Stimulated activated CD8-positive, alpha-beta memory T cell treated with anti-CD3 and anti-CD28 coated beads, Interleukin-12 subunit alpha, Interleukin-12 subunit beta, amount 100 ng/mL, for 24 hours (primary cell): ENCODE measurements around the gene SLC25A27.
"Not testable (repeated sequence)": the region's sequence is repeated elsewhere in the genome, so short reads cannot be mapped to it uniquely, and the experiment has no call there.

ENCODE experiments used
- DNase-seq: peaks from one replicate; pipeline ENCODE4 v3.0.0-alpha.2; 2020; ENCODE audit errors: extremely low read depth

SLC25A27 gene, protein sequence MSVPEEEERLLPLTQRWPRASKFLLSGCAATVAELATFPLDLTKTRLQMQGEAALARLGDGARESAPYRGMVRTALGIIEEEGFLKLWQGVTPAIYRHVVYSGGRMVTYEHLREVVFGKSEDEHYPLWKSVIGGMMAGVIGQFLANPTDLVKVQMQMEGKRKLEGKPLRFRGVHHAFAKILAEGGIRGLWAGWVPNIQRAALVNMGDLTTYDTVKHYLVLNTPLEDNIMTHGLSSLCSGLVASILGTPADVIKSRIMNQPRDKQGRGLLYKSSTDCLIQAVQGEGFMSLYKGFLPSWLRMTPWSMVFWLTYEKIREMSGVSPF

DNA sequence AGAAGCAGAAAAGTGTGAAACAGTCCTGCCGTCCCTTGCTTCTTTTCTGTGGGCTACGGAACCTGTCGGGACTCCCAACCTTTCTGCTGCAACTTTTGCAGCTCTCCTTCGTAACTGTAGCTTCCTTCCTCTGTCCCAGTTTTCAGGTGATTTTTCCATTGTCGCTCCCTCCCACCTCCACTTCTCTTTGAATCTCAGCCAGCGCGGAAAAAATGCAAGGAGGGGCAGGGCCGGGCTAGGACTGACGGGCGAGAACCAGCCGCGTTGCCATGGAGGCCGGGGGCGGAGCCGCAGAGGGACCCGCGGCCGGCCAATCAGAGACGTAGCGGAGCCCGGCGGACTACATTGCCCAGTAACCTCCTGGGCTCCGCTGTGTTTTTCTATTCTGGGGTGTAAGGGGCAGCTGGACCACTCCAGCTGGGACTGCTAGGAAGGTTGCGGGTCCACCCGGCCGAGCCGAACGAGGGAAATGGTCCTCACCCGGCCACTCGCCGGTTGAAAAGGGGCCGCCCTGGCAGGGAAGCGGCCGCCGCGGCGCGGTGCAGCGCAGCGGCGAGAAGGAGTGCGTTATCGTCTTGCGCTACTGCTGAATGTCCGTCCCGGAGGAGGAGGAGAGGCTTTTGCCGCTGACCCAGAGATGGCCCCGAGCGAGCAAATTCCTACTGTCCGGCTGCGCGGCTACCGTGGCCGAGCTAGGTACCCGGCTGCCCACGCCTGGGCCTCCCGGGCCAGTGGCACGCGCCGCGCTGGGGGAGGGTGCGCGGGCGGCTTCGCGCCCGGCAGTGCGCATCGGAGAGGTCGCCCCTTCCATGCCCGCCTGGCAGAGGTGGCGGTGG lies at the start of gene SLC25A27, which contains the start of gene CYP39A1:
Gene SLC25A27 (plus strand): TSS at position 373 of the 836 bp plus-strand sequence. CDS start 218 bp downstream, at position 591.
Gene CYP39A1 (minus strand): TSS at position 216 of the 836 bp plus-strand sequence. CDS start 236 bp downstream, outside the sequence.
- DNase-seq, result peak; percentile 70

DNA sequence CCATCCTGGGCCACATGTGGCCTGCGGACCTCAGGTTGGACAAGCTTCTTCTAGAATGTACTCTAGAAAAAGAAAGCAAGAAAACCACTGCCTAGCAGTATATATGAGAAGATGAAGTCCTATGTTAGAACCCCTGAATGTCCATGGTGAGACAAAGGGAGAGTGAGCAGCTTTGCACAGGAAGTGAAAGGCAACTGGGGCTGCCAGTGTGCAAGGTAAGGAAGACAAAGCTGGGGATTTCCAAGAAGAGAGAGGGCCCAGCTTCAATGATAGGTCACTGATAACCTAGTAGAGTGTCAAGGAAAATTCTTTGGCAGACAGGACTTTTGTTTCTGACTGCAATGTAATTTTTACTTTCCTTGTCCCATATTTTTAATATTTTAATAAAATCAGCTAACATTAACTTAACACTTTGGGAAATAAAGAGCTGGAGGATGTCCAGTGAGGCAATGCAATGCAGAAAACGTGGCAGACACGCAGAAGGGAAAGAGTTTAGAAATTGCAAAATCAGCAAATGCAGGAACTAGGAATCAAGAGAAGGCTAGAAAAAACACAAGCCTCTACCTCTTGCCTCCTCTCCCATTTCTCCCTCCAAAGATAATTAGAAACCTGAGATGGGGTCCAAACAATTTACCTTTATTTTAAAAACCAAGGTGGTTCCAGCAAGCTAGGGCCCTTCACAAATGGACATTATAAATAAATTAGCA lies 47.5 kb upstream of the SLC25A27 start:
- DNase-seq, result no peak

DNA sequence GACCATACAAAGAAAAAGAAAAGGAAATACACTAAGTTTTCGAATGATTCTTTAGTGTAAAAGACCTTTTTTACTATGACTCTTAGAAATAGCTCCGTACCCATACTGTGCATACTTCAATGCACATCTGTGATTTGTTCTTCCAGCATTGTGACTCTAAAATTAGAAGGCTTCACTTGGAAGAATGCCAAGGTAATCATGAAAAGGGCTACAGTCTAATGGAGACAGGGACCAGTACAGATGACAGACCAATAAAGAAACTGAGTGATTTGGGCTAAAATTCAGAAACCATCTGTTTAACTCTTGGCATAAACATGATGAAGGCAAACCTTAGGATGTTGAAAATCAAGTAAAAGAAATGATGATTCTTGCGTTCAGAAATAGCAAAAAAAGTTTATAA lies 46.4 kb upstream of the SLC25A27 start:
- DNase-seq, result no peak

GRCh38 chr6:46610862-46611553 lies 41.8 kb upstream of the SLC25A27 start:
- DNase-seq, result no peak

- no peak for DNase-seq
Measured at GRCh38 chr6:46612645-46613044, 40.1 kb upstream of the SLC25A27 start.

- DNase-seq, result no peak
Measured at GRCh38 chr6:46618726-46619125, 34.0 kb upstream of the SLC25A27 start.

DNA sequence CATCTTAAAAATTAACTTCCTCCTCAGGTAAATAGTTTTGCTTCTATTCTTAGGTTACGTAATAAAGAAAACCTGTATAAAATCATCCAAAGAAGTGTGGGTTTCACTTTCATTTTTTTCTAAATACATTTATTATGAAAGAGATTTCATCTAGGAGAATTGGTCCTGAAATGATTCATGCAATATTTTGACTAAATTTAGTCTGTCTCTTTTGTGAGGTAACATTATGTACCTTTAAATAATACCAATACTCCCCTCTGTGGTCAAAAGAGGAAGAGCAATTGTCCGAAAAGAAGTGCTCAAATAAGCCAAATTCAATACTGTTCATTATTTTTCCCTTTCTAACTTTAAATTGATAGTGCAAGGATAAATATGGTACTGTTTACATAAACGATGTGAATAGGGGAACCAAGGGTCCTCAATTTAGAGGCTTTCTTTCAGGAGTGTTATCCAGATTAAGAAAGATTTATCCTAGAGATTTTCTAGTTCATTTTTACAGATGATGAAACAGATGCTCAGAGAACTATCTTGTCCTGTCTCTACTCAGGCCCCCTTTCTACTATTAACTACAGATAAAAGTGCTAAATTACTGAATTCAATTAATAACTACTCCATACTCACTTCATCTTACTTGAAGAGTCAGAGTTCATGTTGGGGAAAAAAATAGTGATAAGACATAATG lies 26.4 kb upstream of the SLC25A27 start:
- no peak for DNase-seq

GRCh38 chr6:46626976-46627375 lies 25.8 kb upstream of the SLC25A27 start:
- DNase-seq, result no peak

- no peak for DNase-seq
Measured at GRCh38 chr6:46628498-46628897, 24.3 kb upstream of the SLC25A27 start.

DNA sequence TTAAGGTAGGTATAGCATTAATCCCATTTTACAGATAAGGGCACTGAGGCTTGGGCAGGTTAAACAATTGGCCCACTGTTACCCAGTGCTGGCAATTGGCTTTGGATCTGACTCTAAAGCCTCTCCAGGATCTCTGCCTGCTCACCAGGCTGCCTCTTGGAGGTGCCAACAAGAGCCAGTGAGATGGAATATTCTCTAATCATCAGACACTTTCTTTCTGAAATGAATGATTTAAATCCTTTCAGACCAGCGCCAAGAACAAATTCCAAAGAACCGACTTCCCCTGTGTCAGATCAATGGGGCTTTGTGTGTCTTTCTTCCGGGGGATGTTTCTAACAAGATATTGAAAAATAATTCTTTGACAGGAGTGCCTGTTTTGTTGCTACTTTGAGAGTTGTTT lies 23.8 kb upstream of the SLC25A27 start:
- no peak for DNase-seq

DNA sequence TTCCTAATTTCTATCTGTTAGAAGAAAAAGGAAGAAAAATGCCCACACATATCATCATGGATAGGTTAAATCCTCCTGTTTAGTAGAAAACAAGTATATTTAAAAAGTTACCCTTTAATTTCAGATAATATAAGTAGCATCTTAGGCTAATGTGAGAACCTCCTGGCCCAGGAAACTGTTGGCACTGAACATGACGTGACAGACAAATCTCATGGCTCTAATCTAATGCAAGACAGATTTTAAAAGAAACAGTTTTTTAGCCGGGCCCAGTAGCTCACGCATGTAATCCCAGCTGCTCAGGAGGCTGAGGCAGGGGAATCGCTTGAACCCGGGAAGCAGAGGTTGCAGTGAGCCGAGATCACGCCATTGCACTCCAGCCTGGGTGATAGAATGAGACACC lies 23.1 kb upstream of the SLC25A27 start:
- no peak for DNase-seq

GRCh38 chr6:46632053-46632452 lies 20.7 kb upstream of the SLC25A27 start:
- no peak for DNase-seq

- DNase-seq, result no peak
Measured at GRCh38 chr6:46635462-46635861, 17.3 kb upstream of the SLC25A27 start.

- DNase-seq, result no peak
Measured at GRCh38 chr6:46637145-46637544, 15.6 kb upstream of the SLC25A27 start.

- DNase-seq, result no peak
Measured at GRCh38 chr6:46637933-46638332, 14.8 kb upstream of the SLC25A27 start.

DNA sequence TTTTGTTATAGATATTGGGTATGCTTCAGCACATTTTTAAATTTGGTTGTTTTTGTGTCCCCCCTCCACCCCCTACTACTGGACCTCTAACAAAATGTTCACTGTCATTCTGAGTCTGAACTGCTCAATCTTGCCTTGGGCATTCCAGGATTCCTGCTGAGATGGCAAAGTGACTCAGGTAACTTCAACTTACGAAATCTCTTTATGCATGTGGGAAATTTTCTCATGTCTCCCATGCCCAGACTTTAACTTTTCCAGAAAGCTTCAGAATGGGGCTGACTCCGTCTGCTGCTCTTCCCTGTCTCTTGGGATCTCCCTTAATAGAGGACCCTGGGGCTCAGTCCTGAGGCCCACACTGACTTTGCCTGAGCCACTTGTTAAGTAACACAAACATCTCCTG lies 14.1 kb upstream of the SLC25A27 start:
- no peak for DNase-seq

DNA sequence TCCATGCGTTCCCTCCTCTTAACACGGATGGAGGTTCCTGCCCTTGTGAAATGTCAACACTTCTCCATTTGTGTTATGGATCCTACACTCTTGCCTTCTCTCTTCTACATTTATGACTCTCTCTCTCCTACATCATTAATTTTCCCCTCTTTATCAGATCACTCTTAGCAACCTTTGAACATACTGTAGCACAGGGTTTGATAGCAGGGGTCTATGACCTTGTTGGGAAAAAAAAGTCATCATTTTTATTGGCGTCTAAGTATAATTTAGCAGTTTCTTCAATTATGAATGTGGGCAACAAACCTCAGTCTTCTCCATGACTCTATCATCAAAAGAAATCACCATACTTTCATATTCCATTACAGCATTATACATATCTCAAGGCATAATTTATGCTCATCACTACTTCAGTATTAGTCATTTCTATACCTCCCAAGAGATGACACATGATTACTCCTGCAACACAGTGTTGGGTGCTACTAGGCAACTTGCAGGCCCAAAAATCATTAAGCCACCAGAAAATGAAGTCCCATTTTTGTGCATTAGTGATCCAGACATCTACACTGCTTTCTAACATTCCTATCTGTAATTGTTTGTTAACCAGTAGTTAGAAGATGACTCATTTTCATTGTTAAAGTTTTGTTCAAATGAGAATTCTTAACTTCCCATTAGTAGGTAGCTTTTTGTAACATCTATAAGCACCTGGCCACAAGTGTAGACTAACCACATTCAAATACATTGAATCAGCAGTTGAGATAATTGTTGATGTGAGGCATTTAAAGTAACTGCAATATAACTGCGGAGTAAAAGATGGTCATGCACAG lies 9.6 kb upstream of the SLC25A27 start:
- DNase-seq, result no peak

GRCh38 chr6:46645265-46645664 lies 7.5 kb upstream of the SLC25A27 start:
- no peak for DNase-seq

- DNase-seq, result not testable (repeated sequence)
Measured at GRCh38 chr6:46648108-46648507, 4.7 kb upstream of the SLC25A27 start.

DNA sequence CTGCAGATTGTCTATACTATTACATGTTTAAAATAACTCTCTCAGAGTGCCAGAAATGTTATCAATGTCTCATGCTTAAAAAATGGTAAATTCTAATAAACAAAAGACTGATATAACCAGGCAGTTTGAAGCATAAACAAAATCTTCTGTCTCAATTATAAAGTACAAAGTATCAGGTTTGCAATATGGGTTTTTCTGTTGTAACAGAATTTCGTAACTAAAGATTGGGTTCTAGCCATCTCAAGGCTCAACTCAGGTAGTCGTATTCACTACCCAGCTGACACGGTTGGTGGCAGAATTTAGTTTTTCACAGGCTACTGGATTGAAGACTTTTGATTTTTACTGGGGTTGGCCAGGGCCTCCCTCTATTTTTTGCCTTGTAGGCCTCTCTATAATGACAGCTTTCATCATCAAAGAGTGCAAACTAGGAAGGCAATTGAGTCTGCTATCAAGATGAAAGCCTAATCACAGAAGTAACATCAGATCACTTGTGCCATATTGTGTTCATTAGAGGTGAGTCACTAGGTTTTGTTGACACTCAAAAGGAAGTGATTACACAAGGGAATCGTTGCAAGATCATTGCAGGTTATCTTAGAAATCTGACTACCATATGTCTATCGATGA lies 3.8 kb upstream of the SLC25A27 start:
- no peak for DNase-seq
